GM23338 (cell line): Measurements from ENCODE around the gene CANT1. TPM values are rescaled to one million over a fixed set of nuclear protein-coding genes. Genes with fewer than 3 reads are reported as not detected.

Experiments
- ATAC-seq: fragments of 200-7000 bp; cut with Tn5 transposase; 3 replicates; pipeline ENCODE4 v1.9.1; 2020
- DNase-seq: peaks from one replicate; pipeline ENCODE4 v3.0.0-alpha.2; 2015; ENCODE audit warnings: low spot score
- H2AFZ ChIP-seq: fragments of 200-600 bp; sonication (generic); 2 replicates; pipeline ENCODE4 v1.8.0; 2016; ENCODE audit warnings: antibody characterized with exemption, mild to moderate bottlenecking, moderate library complexity
- H3F3A ChIP-seq: fragments of 200-600 bp; sonication (generic); replicated peaks from 2 replicates; pipeline ENCODE4 v1.8.0; 2017; ENCODE audit warnings: antibody characterized with exemption, mixed run types, low read depth
- H3K27ac ChIP-seq: fragments of 200-600 bp; sonication (generic); 2 replicates; pipeline ENCODE4 v1.6.1; 2016; ENCODE audit warnings: low read depth
- H3K27me3 ChIP-seq: fragments of 200-600 bp; sonication (generic); 2 replicates; pipeline ENCODE4 v1.8.0; 2016; ENCODE audit warnings: mild to moderate bottlenecking, mixed run types, moderate library complexity; ENCODE audit not compliant: insufficient read depth
- H3K36me3 ChIP-seq: fragments of 200-600 bp; sonication (generic); 2 replicates; pipeline ENCODE4 v1.8.0; 2016; ENCODE audit warnings: mild to moderate bottlenecking; ENCODE audit not compliant: insufficient read depth
- H3K4me1 ChIP-seq: fragments of 200-600 bp; sonication (generic); 2 replicates; pipeline ENCODE4 v1.8.0; 2016; ENCODE audit warnings: mild to moderate bottlenecking, moderate library complexity; ENCODE audit not compliant: insufficient read depth
- H3K4me2 ChIP-seq: fragments of 200-600 bp; sonication (generic); 2 replicates; pipeline ENCODE4 v1.7.1; 2017; ENCODE audit warnings: mixed run types
- H3K4me3 ChIP-seq: fragments of 200-600 bp; sonication (generic); 2 replicates; pipeline ENCODE4 v1.6.1; 2016; ENCODE audit warnings: mixed run types
- H3K79me2 ChIP-seq: fragments of 200-600 bp; sonication (generic); replicated peaks from 2 replicates; pipeline ENCODE4 v1.8.0; 2017; ENCODE audit warnings: mild to moderate bottlenecking; ENCODE audit not compliant: insufficient read depth
- H3K9me2 ChIP-seq: fragments of 200-600 bp; sonication (generic); 2 replicates; pipeline ENCODE4 v1.8.0; 2017; ENCODE audit not compliant: insufficient read depth
- H4K20me1 ChIP-seq: fragments of 200-600 bp; sonication (generic); replicated peaks from 2 replicates; pipeline ENCODE4 v1.8.0; 2017; ENCODE audit warnings: mild to moderate bottlenecking; ENCODE audit not compliant: insufficient read depth
- H3K27ac Mint-ChIP-seq: 2 replicates; pipeline ENCODE4 v1.8.0; 2020; ENCODE audit warnings: inconsistent platforms, mild to moderate bottlenecking, moderate library complexity, mixed read lengths
- H3K27me3 Mint-ChIP-seq: 3 replicates; pipeline ENCODE4 v1.8.0; 2022; ENCODE audit warnings: low read depth, mild to moderate bottlenecking, moderate library complexity, mixed read lengths, inconsistent platforms; ENCODE audit not compliant: insufficient read depth, poor library complexity
- H3K36me3 Mint-ChIP-seq: 3 replicates; pipeline ENCODE4 v1.8.0; 2021; ENCODE audit warnings: low read depth, mild to moderate bottlenecking, inconsistent platforms, moderate library complexity, mixed read lengths
- H3K4me1 Mint-ChIP-seq: 3 replicates; pipeline ENCODE4 v1.8.0; 2020; ENCODE audit warnings: mild to moderate bottlenecking, inconsistent platforms, mixed read lengths
- H3K4me3 Mint-ChIP-seq: 3 replicates; pipeline ENCODE4 v1.8.0; 2021; ENCODE audit warnings: moderate library complexity, mild to moderate bottlenecking, inconsistent platforms, mixed read lengths
- H3K9me3 Mint-ChIP-seq: 3 replicates; pipeline ENCODE4 v1.8.0; 2020; ENCODE audit warnings: moderate library complexity, mild to moderate bottlenecking, inconsistent platforms, mixed read lengths
- CREB1 ChIP-seq: fragments of 250-450 bp; sonication (Bioruptor Pico); IDR thresholded peaks from 2 replicates; pipeline ENCODE4 v1.5.0; 2020; ENCODE audit warnings: low read depth, mild to moderate bottlenecking, moderate library complexity
- JUNB ChIP-seq: IDR thresholded peaks from one replicate; pipeline ENCODE4 v1.6.1; 2016; ENCODE audit warnings: antibody characterized with exemption; ENCODE audit not compliant: unreplicated experiment
- NANOG ChIP-seq: IDR thresholded peaks from 2 replicates; pipeline ENCODE4 v1.6.1; 2016; ENCODE audit warnings: antibody characterized with exemption, borderline replicate concordance
- POLR2AphosphoS5 ChIP-seq: IDR thresholded peaks from 2 replicates; pipeline ENCODE4 v1.6.1; 2016; ENCODE audit warnings: antibody characterized with exemption, low read depth
- STAT1 ChIP-seq: IDR thresholded peaks from one replicate; pipeline ENCODE4 v1.6.1; 2016; ENCODE audit warnings: antibody characterized with exemption; ENCODE audit not compliant: unreplicated experiment
- ZNF114 ChIP-seq: fragments of 250-450 bp; sonication (Bioruptor Pico); IDR thresholded peaks from 2 replicates; pipeline ENCODE4 v1.5.0; 2020; ENCODE audit warnings: mild to moderate bottlenecking, moderate library complexity
- ZNF331 ChIP-seq: fragments of 250-450 bp; sonication (Bioruptor Pico); IDR thresholded peaks from 2 replicates; pipeline ENCODE4 v1.5.0; 2020; ENCODE audit warnings: low read depth, mild to moderate bottlenecking, moderate library complexity
- polyA plus RNA-seq: library from polyadenylated mRNA; unstranded; fragments of >200 nt; fragmentation: Nextera tagmentation; extraction: Ambion mirVana; gene quantifications from 2 replicates; pipeline ENCODE4 v1.2.1, GENCODE V29; 2016
- total RNA-seq: library from RNA; depleted of rRNA; stranded (reverse); fragments of >200 nt; shearing (Covaris generic); gene quantifications from 2 replicates; pipeline ENCODE4 v1.2.3, GENCODE V29; 2014
- TF ChIP-seq, protein P1 (sequence below), 2 experiments: fragments of 200-600 bp in 1 of 2; sonication (generic) in 1 of 2; conservative IDR thresholded peaks; 2 replicates each; pipeline versions ENCODE4 v1.5.1 to v1.6.1; 2016 to 2017; ENCODE audit warnings: antibody characterized with exemption in 2 of 2, low read depth in 2 of 2, mild to moderate bottlenecking in 2 of 2, moderate library complexity in 1 of 2
- TF ChIP-seq, protein P2 (sequence below): IDR thresholded peaks from 2 replicates; pipeline ENCODE4 v1.6.1; 2016; ENCODE audit warnings: antibody characterized with exemption
- TF ChIP-seq, protein P3 (sequence below): IDR thresholded peaks from one replicate; pipeline ENCODE4 v1.6.1; 2018; ENCODE audit warnings: antibody characterized with exemption; ENCODE audit not compliant: unreplicated experiment

Gene CANT1
- total and polyA plus RNA-seq, 2 experiments from 2014 or later = 5.9 to 38.8 TPM

DNA sequence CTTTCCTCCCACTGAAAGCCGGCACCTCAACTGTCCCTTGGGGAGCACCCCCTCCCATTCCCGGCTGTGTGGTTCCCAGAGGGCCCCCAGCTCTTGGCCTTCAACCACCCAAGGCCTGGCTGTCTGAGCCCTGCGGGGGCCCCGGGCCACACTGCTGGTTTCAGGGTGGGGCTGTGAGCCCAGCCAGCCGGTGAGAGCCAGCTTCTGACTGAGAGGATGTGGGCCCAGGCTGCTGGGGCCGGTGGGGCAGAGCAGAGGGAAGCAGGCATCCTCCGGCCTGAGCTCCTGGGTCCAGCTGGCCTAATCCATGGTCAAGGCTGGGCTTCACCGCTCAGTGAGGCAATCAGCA, 29.0 kb downstream of the CANT1 start (continued):
- TF ChIP-seq ZNF114 (CRISPR knock-in tag) (no peak), POLR2AphosphoS5 (no peak), ZNF331 (CRISPR knock-in tag) (no peak), STAT1 (no peak)
- TF ChIP-seq, protein P1, sequence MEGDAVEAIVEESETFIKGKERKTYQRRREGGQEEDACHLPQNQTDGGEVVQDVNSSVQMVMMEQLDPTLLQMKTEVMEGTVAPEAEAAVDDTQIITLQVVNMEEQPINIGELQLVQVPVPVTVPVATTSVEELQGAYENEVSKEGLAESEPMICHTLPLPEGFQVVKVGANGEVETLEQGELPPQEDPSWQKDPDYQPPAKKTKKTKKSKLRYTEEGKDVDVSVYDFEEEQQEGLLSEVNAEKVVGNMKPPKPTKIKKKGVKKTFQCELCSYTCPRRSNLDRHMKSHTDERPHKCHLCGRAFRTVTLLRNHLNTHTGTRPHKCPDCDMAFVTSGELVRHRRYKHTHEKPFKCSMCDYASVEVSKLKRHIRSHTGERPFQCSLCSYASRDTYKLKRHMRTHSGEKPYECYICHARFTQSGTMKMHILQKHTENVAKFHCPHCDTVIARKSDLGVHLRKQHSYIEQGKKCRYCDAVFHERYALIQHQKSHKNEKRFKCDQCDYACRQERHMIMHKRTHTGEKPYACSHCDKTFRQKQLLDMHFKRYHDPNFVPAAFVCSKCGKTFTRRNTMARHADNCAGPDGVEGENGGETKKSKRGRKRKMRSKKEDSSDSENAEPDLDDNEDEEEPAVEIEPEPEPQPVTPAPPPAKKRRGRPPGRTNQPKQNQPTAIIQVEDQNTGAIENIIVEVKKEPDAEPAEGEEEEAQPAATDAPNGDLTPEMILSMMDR (conservative IDR thresholded peaks at IDR 0.05; ENCODE audit: low read depth in 2 of 2) = no peak

DNA sequence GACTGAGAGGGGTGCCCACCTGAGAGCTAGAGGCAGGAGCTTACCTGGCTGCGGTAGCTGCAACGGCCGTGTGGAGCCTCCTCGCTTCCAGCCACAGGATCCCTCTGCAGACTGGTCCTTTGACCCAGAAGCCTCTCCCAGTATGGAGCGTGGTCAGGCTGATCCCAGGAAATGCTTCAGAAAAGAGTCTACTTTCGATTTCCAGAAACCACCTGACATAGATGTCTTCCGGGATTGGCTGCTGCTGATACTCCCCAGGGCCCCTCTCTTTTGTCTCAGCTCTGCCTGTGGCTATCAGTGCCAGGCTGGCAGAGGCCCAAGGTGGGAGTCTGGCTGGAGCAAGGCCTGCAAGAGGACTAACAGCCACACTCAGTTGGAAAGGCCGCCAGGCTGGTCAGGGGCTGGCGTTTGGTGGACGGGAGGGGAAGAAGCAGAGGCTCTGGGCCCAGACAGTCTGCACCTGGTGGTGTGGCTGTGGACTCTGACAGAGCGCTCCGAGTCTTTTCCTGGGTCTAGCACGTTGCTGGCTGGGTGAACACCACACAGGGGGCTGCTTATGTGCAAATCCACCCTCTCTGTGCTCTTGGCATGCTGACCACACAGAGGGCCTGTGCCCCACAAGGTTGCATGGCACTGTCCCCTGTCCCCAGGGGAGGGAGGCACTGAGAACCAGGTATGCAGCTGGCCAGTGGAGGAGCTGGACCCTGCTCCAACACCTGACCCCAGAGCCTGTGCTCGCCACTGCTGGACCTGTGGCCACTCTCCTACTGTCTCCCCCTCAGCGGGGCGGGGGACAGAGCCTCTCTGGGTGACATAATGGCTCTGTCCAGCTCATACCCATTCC, 29.6 kb downstream of the CANT1 start, which contains the start of gene LGALS3BP:
TSS of gene LGALS3BP (minus strand) at position 144 of the 844 bp plus-strand sequence. CDS start 2,732 bp downstream, outside the sequence.
- peaks cover 3% of the 10 kb centered on the region; the same call in 1 of the 3 replicates for H3K36me3 Mint-ChIP-seq

More for the DNA sequence above, 29.6 kb downstream of the CANT1 start, which contains the start of gene LGALS3BP:
- Histone ChIP-seq H3K27ac (no peak within 1 kb of the TSS), H3K79me2 (no peaks in the 10 kb centered on the region), H3K27me3 (no peaks in the 10 kb centered on the region), H3K4me3 (no peak within 1 kb of the TSS), H4K20me1 (no peaks in the 10 kb centered on the region), H3F3A (no peaks in the 10 kb centered on the region), H3K9me2 (no peaks in the 10 kb centered on the region), H3K4me1 (no peaks in the 10 kb centered on the region), H3K4me2 (peak within 1 kb of the TSS; percentile 51), H2AFZ (peak within 1 kb of the TSS; percentile 92), H3K36me3 (no peaks in the 10 kb centered on the region)
- ATAC-seq (peak; percentile 75), DNase-seq (peak; percentile 59)
- no peak within 1 kb of the TSS for H3K27ac Mint-ChIP-seq
- TF ChIP-seq, protein P2, sequence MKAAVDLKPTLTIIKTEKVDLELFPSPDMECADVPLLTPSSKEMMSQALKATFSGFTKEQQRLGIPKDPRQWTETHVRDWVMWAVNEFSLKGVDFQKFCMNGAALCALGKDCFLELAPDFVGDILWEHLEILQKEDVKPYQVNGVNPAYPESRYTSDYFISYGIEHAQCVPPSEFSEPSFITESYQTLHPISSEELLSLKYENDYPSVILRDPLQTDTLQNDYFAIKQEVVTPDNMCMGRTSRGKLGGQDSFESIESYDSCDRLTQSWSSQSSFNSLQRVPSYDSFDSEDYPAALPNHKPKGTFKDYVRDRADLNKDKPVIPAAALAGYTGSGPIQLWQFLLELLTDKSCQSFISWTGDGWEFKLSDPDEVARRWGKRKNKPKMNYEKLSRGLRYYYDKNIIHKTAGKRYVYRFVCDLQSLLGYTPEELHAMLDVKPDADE = no peak
- TF ChIP-seq ZNF331 (CRISPR knock-in tag) (no peak), NANOG (no peak), CREB1 (CRISPR knock-in tag) (no peak), ZNF114 (CRISPR knock-in tag) (no peak), JUNB (no peak)
- TF ChIP-seq, protein P3, sequence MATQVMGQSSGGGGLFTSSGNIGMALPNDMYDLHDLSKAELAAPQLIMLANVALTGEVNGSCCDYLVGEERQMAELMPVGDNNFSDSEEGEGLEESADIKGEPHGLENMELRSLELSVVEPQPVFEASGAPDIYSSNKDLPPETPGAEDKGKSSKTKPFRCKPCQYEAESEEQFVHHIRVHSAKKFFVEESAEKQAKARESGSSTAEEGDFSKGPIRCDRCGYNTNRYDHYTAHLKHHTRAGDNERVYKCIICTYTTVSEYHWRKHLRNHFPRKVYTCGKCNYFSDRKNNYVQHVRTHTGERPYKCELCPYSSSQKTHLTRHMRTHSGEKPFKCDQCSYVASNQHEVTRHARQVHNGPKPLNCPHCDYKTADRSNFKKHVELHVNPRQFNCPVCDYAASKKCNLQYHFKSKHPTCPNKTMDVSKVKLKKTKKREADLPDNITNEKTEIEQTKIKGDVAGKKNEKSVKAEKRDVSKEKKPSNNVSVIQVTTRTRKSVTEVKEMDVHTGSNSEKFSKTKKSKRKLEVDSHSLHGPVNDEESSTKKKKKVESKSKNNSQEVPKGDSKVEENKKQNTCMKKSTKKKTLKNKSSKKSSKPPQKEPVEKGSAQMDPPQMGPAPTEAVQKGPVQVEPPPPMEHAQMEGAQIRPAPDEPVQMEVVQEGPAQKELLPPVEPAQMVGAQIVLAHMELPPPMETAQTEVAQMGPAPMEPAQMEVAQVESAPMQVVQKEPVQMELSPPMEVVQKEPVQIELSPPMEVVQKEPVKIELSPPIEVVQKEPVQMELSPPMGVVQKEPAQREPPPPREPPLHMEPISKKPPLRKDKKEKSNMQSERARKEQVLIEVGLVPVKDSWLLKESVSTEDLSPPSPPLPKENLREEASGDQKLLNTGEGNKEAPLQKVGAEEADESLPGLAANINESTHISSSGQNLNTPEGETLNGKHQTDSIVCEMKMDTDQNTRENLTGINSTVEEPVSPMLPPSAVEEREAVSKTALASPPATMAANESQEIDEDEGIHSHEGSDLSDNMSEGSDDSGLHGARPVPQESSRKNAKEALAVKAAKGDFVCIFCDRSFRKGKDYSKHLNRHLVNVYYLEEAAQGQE = no peak
- TF ChIP-seq, protein P1 (conservative IDR thresholded peaks at IDR 0.05; ENCODE audit: low read depth in 2 of 2) = no peak
- H3K4me3 Mint-ChIP-seq = peak within 1 kb of the TSS; percentile 58
- no peaks in the 10 kb centered on the region for H3K9me3 Mint-ChIP-seq
- peaks cover 4% of the 10 kb centered on the region for H3K27me3 Mint-ChIP-seq
- H3K4me1 Mint-ChIP-seq = peaks cover 11% of the 10 kb centered on the region
